ENCODE measurements around the gene GMNN.
"Not testable (repeated sequence)": the region's sequence is repeated elsewhere in the genome, so short reads cannot be mapped to it uniquely, and the experiment has no call there.

The GMNN gene

GRCh38 chr6:24774696-24775519 is at the start of gene GMNN:
Gene GMNN (plus strand): TSS chr6:24774937. CDS start chr6:24777247, 2,310 bp downstream.
- peak; percentile 71 for DNase-seq

- DNase-seq = not testable (repeated sequence)
Measured at GRCh38 chr6:24730653-24731052, 44.1 kb upstream of the GMNN start.

- DNase-seq = not testable (repeated sequence)
Measured at GRCh38 chr6:24731456-24732134, 43.1 kb upstream of the GMNN start.

- DNase-seq = no peak
Measured at GRCh38 chr6:24734166-24734565, 40.6 kb upstream of the GMNN start.

- not testable (repeated sequence) for DNase-seq
Measured at GRCh38 chr6:24734710-24735109, 40.0 kb upstream of the GMNN start.

GRCh38 chr6:24738741-24739140 is 36.0 kb upstream of the GMNN start:
- no peak for DNase-seq

- no peak for DNase-seq
Measured at GRCh38 chr6:24740861-24741260, 33.9 kb upstream of the GMNN start.

- no peak for DNase-seq
Measured at GRCh38 chr6:24742216-24742738, 32.5 kb upstream of the GMNN start.

GRCh38 chr6:24743265-24743943 is 31.3 kb upstream of the GMNN start:
- DNase-seq = no peak

- DNase-seq = no peak
Measured at GRCh38 chr6:24743944-24744335, 30.8 kb upstream of the GMNN start.

- DNase-seq = no peak
Measured at GRCh38 chr6:24744911-24745310, 29.8 kb upstream of the GMNN start.

- no peak for DNase-seq
Measured at GRCh38 chr6:24749297-24749696, 25.4 kb upstream of the GMNN start.

GRCh38 chr6:24750878-24751277 is 23.9 kb upstream of the GMNN start:
- not testable (repeated sequence) for DNase-seq

- no peak for DNase-seq
Measured at GRCh38 chr6:24752503-24752902, 22.2 kb upstream of the GMNN start.

GRCh38 chr6:24752917-24753492 is 21.7 kb upstream of the GMNN start:
- no peak for DNase-seq

GRCh38 chr6:24753545-24753944 is 21.2 kb upstream of the GMNN start:
- no peak for DNase-seq

- DNase-seq = not testable (repeated sequence)
Measured at GRCh38 chr6:24754378-24754777, 20.4 kb upstream of the GMNN start.

GRCh38 chr6:24755279-24755678 is 19.5 kb upstream of the GMNN start:
- no peak for DNase-seq

GRCh38 chr6:24757611-24758010 is 17.1 kb upstream of the GMNN start:
- DNase-seq = no peak

GRCh38 chr6:24759718-24760117 is 15.0 kb upstream of the GMNN start:
- DNase-seq = no peak

- no peak for DNase-seq
Measured at GRCh38 chr6:24760210-24760609, 14.5 kb upstream of the GMNN start.

- DNase-seq = no peak
Measured at GRCh38 chr6:24761193-24761835, 13.4 kb upstream of the GMNN start.

- no peak for DNase-seq
Measured at GRCh38 chr6:24761851-24762250, 12.9 kb upstream of the GMNN start.

Data from NCI-H524 treated with DMSO at 0.1 percent for 48 hours (cell line).